NCI-H69 (cell line): Measurements from ENCODE around the gene NDUFB1.

Source experiments
- DNase-seq: peaks from one replicate; lab custom pipeline; 2025; lab: John Stamatoyannopoulos, UW

The NDUFB1 gene

DNA sequence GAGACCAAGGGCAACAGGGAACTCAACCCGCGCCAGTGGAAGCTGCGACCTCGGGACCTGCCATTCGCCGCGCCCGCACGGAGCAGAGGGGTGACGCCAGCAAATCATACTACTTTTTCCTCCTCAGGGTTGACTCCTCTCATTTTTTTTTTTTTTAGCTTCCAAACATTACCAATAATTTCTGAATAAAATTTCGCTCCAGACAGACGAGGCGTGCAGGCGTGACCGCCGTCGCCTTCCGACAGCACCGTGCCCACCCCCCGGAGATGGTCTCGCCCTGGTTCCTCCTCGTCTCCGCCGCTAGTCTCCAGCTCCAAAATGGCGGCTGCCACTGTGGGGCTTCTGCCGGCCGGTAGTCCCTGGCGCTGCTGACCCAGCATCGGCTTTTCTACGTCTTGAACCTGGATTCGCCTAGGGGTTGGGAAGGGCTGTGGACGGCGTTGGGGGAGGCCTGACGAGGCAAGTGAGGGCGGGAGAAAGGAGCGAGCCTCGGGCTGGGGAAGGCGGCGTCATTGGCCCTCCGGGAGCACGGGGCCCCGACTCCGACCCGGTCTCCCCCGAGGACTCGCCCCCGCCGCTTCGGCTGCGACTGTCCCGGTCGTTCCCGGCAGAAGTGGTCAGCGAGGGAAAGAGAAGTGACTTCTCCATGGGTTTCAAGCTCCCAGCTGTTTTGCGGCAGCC is at the start of gene NDUFB1, which contains the start of gene CPSF2:
NDUFB1 (minus strand) TSS at position 37 of the 681 bp plus-strand sequence. CDS start 4,069 bp downstream, outside the sequence.
CPSF2 (plus strand) TSS at position 300 of the 681 bp plus-strand sequence. CDS start 9,016 bp downstream, outside the sequence.
- peak; percentile 92 for DNase-seq

GRCh38 chr14:92164958-92165357 is 43.5 kb upstream of the NDUFB1 start:
- no peak for DNase-seq

GRCh38 chr14:92161521-92161920 is 40.0 kb upstream of the NDUFB1 start:
- no peak for DNase-seq

GRCh38 chr14:92160619-92161018 is 39.1 kb upstream of the NDUFB1 start:
- DNase-seq: no peak

DNA sequence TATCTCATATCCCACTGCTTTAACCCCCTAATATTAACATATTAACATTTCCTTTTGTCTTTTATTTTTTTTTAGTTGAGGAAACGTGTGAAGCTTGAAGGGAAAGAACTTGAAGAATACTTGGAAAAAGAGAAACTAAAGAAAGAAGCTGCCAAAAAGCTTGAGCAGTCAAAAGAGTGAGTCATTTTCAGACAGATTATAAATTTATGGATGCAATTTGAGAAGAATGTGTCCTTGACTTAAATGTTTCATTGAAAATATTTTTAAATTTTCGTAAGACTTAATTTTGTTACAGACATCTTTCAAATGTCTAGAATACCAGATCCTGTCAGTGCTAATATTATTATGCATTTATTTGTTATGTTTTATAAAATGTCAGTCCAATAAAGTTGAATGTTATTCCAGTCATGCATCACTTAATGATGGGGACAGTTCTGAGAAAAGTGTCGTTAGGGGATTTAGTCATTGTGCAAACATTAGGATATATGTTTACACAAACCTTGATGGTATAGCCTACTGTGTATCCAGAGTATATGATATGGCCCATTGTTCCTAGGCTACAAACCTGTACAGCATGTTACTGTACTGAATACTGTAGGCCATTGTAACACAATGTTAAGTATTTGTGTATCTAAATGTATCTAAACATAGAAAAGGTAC is 32.9 kb upstream of the NDUFB1 start:
- DNase-seq: peak; percentile 84

DNA sequence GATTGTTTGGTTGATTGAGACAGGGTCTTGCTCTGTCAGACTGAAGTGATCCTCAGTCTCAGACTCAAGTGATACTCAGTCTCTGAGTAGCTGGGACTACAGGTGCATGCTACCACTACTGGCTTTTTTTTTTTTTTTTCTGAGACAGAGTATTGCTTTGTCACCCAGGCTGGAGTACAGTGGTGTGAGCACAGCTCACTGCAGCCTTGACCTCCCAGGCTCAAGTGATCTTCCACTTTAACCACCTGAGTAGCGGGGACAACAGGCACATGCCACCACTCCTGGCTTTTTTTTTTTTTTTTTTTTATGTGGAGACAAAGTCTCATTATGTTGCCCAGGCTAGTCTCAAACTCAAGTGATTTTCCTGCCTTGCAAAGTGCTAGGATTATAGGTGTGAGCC is 32.1 kb upstream of the NDUFB1 start:
- DNase-seq: peak; percentile 30

GRCh38 chr14:92144708-92145107 is 23.2 kb upstream of the NDUFB1 start:
- no peak for DNase-seq

GRCh38 chr14:92143962-92144361 is 22.5 kb upstream of the NDUFB1 start:
- no peak for DNase-seq

GRCh38 chr14:92143309-92143708 is 21.8 kb upstream of the NDUFB1 start:
- DNase-seq: no peak

- DNase-seq: peak; percentile 47
Measured at GRCh38 chr14:92135269-92135668, 13.8 kb upstream of the NDUFB1 start.

DNA sequence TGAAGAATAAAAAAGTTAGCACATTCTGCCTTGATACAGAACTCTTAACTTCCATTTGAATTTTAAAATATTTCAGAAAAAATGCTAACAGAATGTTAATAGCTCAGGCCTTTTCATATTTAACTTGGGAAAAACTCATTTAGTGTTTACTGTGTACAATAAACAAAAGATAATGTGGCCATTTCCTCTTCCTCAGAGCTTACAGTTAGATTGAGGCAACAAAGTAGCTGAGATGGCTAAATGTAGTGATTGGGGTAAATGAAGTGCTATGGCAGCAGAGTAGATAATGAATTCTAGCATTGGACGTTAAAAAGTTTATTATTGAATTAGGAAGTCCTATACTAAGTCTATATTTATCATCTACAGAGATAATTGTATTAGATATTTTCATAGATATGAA is 12.9 kb upstream of the NDUFB1 start:
- DNase-seq: no peak

DNA sequence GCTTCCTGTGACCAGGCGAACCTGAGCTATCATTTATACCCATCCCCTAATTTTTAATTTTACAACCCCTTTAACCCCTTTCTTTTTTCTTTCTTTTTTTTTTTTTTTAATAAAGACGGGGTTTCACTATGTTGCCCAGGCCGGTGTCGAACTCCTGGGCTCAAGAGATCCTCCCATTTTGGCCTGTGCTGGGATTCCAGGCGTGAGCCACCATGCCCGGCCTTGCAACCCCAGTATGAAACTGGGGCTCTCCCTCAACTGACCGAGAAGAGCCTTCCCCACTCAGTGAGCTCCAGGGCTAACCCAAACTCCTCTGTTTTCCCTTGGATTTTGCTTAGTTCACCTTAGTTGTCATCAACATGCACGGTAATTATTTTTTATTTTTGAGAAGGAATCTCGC is 1.3 kb upstream of the NDUFB1 start:
- DNase-seq: no peak

- DNase-seq: peak; percentile 64
Measured at GRCh38 chr14:92122351-92122677, 808 bp upstream of the NDUFB1 start.

GRCh38 chr14:92121207-92121669 is 268 bp downstream of the NDUFB1 start:
- peak; percentile 70 for DNase-seq

GRCh38 chr14:92109490-92109889 is 12.0 kb downstream of the NDUFB1 start:
- DNase-seq: no peak

DNA sequence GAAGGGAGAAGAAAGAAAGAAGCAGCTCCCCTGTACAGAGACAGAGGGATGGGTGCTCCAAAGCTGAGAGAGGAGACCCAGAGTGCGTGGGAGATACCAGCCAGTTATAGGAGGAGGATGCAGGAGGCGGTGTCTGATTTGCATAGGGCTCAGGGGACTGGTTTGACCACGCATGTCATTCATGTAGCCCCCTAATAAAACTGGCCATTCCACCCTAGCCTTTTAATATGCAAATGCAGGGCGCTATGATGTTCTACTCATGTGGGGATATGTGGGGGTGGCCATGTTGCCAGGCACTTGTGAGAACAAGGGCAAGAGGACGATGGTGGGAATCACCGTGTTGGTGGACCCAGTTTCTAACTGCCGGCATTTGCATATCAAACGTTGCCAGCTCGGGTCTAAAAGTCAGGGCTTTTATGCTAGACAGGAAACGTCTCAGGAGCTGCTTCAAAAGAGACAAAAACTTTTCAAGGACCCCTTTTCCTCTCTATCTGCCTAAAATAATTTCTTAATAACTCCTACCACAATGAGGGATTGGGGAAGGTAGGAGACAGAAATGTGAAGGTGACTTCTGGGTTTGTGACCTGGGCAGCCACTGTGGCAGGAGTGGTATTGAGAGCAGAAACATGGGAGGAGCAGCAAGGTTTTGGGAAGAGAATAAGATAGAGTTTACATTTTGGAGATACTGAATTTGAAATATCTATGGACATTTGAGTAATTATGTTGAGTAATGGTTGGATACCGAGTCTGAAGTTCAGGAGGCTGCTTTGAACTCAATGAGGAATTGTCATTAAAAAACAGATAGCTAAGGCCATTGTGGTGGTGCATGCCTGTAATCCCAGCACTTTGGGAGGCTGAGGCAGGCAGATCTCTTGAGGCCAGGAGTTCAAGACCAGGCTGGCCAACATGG is 12.9 kb downstream of the NDUFB1 start:
- DNase-seq: no peak

DNA sequence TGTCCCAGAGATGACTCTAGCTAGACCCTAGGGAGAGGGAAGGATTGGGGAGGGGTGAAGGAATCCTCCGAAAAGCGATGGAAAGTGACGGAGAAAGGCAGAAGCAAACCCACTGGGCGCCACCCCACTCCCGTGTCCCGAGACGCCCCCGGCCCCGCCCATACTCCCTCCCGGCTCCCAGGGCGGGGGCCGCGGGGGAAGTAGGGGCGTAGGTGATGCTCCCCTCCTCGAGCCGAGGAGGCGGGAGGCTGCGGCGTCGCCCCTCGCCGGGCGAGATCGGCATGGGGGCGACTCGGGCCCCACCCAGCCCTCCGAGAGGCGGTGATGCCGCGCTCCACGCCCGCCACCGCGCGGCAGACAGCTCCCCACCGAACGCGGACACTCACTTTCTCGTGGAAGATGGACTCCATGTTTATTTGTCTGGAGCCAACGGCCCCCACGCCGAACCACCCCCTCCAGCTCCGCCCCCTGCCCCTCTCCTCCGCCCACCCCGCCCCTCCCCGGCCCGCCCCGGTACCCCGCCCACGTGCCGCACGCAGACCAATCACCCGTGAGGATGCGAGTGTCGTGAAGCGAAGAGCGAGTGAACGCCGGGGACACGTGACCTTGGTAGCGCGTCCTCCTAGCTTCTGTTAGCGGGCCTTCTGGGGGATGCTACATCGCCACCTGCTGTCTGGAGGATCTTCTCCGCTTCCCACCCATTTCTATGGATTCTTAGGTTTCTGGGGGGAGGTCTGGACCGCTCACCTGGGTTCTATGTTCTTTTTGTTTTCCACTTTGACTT is 15.2 kb downstream of the NDUFB1 start, which contains the start of gene ATXN3:
ATXN3 (minus strand) TSS at position 440 of the 784 bp plus-strand sequence; CDS start at position 410, 30 bp downstream.
- DNase-seq: peak; percentile 99

- peak; percentile 74 for DNase-seq
Measured at GRCh38 chr14:92105893-92106142, 15.7 kb downstream of the NDUFB1 start.

DNA sequence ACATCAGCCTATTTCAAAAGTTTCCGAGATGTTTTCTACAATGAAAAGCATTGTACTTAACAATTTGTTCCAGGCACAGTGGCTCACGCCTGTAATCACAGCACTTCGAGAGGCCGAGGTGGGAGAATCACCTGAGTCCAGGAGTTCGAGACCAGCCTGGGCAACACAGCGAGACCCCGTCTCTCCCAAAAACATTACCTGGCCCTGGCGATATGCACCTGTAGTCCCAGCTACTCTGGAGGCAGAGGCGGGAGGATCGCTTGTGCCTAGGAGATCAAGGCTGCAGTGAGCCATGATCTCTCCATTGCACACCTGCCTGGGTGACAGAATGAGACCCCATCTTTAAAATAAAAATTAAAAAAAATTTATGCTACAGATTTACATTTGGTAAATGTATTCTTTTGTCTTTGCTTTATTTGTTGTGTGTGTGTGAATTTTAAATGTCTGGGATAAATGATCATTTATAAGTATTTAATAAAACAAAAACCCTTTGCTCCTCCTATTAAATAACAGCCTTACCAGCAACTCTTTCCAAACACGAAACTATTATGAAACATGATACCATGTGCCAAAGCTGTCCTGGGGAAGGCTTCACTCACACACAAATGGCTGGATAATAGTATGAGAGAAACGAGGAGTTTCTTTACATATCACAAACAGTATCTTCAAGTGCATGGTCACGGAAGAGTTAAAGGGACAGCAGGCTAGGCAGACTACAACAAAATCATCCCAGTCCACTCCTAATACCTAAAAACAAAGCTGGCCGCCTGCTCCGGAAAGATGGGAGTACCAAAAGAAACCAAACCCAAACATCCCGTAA is 16.2 kb downstream of the NDUFB1 start:
- DNase-seq: no peak

DNA sequence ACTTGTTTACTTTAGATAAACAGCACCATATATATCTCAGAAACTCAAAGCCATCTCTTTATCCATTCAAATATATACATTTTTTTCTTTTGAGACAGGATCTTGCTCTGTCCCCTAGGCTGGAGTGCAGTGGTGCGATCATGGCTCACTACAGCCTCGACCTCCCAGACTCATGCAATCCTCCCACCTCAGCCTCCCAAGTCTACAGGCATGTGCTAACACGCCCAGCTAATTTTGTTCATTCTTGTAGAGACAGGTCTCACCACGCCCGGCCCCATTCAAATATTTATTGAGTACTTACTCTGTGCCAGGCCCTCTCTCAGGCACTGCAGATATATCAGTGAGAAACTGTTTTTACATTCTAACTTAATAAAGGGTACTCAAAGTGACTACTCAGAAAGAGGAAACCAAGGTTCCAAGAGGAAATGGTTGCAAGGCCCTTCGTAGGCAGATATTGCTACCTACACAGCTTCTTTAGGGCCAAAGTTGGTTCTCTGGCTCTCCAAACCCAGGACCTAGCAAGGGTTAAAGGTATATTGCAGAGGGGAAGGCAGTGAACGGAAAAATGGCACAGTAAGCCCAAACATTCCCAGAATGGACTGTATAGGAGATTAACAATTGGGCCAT is 18.0 kb downstream of the NDUFB1 start:
- DNase-seq: peak; percentile 24
